Measurements from ENCODE around the gene TNP2.

The TNP2 gene

DNA sequence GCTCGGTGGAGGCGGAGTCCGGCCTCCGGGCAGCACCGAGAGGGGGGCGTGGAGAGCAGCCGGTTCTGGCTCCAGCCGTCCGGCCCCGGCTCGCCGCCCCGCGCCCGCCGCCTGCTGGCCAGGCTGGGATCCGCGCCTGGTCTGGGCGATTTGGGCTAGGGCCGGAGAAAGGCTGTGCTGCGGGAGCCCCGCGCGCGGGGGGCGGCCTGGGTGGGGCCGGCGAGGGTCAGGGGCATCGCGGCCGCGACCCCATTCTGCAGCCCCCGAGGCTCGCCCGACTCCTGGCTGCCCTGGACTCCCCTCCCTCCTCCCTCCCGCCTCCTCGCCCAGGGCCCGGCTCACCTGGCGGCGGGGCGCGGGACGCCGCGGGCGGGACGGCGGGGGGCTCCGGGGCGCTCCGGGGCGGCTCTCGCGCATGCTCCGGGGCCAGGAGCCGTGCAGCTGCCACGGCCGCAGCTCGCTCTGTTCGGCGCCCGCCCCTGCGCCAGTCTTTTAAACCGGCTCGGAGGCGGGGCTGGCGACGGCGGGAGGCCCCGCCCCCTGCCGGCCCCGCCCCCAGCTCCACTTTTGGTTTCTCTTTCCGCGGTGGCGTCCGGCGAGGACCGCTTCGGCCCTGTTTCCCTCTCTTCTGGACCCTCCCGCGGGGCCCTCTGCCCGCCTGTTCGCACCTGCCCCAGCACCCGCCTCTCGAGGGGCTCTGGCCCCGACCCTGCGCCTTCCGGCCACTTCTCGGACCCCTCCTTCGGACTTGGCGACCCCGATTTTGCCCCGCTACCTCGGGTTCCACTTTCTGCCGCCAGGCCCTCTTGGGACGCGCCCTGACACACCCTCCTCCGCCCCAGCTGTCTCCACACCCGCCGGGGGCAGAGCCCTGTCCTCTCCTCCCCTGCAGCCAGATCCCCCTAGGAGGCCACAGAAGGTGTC is 13.1 kb downstream of the TNP2 start, which contains the start of gene SOCS1:
Gene SOCS1 (minus strand): TSS at position 468 of the 924 bp plus-strand sequence. CDS start 726 bp downstream, outside the sequence.
- peak; percentile 87 to 96 (median 93) for DNase-seq

DNA sequence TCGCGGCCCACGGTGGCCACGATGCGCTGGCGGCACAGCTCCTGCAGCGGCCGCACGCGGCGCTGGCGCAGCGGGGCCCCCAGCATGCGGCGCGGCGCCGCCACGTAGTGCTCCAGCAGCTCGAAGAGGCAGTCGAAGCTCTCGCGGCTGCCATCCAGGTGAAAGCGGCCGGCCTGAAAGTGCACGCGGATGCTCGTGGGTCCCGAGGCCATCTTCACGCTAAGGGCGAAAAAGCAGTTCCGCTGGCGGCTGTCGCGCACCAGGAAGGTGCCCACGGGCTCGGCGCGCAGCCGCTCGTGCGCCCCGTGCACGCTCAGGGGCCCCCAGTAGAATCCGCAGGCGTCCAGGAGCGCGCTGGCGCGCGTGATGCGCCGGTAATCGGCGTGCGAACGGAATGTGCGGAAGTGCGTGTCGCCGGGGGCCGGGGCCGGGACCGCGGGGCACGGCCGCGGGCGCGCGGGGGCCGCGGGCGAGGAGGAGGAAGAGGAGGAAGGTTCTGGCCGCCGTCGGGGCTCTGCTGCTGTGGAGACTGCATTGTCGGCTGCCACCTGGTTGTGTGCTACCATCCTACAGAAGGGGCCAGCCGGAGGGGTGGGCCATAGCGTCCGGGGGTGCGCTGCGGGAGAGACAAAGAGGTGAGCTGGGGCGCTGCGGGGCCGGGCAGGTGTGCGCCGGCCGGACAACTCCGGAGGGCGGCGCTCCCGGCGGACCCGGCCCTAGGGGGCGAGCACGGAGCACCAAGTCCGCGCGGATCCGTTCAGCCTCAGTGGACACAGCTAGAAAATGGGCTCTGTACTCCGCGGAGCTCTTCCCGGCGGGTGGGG is 14.0 kb downstream of the TNP2 start:
- peak; percentile 28 to 69 (median 45) for DNase-seq

DNA sequence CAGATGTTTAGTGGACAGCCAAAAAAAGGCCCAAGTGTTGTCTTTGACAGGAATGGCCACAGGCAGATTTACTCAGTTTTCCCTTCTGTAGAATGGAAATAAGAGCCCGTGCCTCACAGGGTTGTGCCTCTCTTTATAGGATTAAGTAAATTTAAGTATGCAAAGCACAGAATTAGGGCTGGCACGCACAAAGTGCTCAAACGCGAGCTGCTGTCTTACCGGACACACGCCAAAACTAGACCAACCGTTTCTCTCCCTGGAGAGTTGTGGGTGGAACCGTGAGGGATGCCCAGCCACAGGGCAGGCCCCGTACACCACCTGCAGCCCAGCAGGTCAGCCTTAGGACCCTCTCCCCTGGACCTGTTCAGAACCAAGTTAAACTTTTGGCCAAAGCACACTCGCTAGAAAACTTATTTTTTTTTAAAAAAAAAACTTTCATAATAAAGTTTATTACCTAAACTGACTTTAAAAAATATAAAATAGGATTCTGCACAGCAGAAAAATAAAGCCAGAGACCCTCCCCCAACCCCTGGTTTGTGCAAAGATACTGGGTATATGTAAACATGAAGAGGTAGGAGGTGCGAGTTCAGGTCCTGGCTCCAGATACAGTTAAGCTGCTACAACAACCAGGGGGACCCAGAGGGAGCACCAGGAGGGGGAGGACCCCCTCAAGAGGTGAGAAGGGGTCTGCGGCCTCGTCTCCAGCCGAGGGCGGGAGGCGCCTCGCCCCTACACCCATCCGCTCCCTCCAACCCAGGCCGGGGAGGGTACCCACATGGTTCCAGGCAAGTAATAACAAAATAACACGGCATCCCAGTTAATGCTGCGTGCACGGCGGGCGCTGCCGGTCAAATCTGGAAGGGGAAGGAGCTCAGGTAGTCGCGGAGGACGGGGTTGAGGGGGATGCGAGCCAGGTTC is 14.9 kb downstream of the TNP2 start:
- DNase-seq = no peak

DNA sequence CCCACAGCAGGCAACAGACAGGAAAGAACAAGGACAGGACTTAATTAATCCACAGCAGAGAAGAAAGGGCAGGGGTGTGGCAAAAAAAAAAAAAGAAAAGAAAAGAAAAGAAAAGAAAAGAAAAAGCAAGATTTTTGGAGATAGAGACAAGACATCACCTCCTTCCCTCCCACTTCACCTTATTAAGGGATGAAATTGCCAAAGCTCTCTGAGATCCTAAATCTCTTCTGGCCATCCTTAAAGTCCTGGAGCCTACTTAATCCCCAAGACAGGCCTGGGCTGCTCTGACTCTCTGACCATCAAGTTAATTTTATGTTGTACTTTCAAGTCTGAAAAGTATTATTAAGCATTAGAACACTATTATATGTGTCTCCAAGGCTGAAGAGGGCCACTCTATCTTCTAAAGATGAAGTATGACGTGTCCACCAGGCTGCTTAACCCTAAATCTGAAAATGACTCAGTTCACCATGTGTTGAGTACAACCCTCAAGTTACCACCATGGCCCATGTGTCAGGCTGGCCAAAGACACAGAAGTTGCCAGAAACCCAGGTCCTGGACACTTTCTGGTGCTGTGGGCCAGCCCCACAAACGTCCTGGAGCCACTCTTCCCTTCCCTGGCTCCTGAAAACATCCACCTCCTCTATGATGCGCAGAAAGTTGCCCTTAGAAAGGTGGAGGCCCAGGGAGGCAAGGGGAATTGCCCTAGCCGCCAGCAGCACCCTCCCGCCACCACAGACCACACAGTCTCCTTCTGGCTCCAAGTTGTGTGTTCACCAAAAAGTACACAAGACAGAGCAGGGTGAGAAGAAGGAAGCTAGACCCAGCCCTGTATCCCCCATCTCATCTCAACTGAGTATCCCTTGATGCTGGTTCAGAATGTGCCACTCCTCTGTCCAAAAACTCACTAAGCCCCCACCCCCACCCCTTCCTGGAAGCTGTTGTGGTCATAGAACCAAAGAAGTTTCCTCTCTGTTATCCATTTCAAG is 15.8 kb downstream of the TNP2 start:
- DNase-seq = no peak

DNA sequence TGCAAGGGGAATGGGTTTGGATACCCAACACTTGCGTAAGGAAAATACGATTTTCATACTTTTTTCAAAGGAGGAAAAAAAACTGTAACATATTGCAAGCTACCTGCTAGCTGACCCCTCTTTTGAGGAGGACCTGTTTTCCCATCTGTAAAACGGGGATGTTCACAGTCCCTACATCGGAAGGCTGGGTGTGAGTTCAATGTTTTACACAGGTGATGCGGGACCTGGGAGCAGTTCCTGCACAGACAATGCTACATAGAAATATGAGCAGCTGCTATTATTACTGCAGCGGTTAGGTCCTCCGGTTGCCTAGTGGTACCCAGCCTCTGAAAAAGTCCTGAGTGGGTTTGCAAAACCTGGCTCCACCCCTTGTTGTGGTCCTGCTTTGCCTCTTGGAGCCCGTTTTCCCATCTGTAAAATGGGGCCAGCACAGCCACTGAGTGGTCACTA is 16.6 kb downstream of the TNP2 start:
- DNase-seq = no peak

DNA sequence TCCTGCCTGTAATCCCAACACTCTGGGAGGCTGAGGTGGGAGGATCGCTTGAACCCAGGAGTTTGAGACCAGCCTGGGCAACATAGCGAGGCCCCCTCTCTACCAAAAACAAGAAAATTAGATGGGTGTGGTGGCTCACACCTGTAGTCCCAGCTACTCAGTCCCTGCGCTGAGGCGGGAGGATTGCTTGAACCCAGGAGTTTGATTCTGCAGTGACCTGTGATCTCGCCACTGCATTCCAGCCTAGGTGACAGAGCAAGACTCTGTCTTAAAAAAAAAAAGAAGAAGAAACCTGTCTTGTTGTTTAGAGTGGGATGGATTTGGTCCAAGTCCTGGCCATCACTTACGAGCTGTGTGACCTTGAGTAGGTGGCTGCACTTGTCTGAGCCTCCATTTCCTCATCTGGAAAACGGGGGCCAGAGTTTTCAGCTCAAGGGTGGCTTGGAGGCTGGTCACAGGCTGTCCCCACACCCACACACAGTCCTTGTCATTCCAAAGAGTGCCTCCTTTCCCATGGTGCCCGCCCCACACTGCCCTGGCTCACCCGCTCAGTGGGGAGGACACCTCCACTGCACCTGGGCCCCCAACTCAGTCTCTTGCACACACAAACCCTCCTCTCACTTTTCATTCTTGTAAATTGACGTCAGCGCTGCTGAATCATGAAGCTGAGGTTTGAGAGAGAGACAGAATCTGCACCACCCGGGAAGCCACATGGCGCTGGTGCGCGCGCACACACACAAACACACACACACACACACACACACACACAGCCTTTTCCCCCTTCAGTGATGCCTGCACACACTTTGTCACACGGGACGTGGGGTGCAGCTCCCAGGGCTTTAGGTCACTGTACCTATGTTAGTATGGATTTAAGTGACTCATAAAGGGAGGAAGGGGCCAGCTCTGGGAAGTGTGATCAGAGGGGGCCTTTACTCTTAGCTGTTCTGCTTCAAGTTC is 17.3 kb downstream of the TNP2 start:
- peak in 2 of 4 experiments; percentile 39 to 44 for DNase-seq

DNA sequence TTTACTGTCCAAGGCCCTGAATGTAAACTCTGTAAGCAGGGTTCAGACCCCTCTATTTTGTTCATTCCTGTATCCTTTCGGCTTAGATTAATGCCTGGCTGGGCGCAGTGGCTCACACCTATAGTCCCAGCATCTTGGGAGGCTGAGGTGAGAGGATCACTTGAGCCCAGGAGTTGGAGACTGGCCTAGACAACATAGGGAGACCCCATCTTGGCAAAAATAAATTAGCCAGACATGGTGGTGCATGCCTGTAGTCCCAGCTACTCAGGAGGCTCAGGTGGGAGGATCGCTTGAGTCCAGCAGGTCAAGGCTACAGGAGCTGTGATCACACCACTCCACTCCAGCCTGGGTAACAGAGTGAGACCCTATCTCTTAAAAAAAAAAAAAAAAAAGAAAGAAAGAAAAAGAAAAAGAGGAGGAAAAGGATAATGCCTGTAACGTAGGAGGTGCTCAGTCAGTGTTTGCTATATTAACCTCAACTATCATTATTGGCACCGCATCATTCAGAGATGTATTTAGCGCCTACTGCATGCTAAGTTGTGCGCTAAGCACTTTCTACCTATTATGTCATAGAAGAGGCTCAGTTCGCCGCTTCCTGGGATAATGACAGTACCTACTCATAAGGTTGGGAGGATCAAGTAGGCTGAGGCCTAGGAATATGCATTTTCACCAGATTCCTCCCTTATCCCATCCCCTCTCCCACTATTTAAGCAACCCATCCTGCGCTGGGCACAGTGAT is 18.2 kb downstream of the TNP2 start:
- DNase-seq = no peak

DNA sequence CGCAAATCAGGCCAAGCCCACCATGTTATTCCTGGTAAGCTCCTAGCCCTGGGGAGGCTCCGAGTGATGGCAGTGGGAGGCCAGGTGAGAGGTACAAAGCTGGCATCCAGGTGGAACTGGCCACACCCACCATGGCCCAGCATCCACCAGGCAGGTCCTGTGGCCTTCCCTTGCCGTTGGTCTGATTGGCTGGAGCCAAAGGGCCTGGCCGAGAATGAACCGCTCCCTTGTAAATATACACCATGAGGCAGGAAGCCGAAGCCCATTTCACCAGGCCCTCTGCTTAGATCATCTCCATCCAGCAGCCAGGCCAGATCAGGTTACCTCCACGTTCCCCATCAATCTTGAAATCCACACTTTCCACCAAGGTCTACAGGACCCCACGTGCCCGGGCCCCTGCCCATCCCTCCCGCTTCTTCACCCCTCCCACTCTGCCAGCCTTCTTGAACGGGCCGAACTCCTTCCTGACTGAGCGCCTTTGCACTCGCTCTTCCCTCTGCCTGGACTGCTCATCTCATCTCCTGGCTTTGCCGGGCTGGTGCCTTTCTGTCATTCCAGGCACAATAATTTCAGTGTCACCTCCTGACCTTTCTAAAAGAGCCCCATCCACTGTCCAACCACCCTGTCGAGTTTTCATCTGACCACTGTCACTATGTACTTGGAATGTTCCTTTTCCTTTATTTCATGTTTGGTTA is 18.9 kb downstream of the TNP2 start:
- DNase-seq = no peak

DNA sequence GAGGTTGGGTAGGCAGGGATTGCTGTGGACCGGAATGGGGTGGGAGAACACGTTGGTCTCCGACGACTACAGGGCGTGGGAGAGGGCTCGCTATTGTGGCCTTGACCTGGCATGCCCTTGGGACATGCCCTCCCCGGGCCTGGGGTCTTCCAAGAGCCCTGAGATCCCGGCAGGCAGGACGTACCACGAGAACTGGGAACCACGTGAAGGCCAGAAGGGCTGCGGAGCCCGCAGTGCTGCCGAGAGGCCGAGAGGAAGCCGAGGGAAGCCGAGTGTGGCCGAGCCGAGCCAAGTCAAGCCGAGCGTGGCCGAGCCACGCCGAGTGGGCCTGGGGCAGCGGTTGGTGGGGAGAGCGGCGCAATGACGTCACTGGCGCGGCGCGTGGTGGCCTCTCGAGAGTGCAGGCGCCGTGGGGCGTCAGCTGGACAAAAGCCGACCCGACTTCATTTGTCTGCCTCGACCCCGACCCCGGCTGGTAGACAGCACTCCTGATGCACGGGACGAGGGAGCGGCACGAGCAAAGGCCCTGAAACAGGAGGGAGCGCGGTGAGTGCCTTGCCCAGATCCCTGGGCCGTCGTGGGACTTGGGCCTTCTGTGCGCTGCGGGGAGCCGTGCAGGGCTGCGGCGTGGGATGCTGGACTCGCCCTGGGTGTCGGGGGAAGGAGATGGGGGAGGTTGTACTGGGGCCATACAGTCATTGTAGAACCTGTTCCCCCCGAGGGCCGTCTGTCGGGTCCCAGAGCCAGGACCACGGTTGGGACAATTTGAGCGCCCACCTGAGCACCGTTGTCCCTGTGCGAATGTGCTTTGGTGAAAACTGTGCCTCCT is 19.7 kb downstream of the TNP2 start:
- no peak for DNase-seq

DNA sequence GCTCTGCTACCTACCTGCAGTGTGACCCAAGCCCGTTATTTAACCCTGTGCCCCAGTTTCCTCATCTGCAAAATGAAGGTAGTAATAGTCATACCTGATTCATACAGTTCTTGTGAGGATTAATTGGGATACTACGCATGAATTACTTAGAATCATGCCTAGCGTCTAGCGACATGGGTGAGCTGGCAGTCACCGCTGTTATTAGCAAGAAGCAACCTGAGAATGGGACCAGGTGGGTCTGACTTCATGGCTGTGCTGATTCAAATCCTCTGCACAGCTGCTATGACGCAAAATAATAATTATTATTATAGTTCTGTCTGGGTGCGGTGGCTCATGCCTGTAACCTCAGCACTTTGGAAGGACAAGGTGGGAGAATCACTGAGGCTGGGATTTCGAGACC is 21.0 kb downstream of the TNP2 start:
- no peak for DNase-seq

DNA sequence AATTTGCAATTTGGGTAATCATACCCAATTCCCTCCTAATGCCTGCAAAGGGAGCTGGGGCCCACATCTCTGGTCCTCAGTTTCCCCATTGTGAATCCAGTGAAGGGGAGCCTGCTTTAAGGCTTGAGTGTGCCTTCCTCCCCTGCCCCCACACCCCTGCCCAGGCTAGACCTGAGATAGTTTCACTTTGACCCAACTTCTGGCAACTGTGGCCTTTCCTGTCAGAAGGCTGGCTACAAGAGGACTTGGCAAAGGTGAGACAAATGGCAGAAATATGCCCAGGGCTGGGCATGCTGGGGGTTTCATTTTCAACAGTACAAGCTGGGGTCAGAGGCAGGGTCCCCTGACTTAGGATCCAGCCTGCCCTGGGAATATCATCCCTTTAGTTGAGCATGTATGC is 23.1 kb downstream of the TNP2 start:
- no peak for DNase-seq

DNA sequence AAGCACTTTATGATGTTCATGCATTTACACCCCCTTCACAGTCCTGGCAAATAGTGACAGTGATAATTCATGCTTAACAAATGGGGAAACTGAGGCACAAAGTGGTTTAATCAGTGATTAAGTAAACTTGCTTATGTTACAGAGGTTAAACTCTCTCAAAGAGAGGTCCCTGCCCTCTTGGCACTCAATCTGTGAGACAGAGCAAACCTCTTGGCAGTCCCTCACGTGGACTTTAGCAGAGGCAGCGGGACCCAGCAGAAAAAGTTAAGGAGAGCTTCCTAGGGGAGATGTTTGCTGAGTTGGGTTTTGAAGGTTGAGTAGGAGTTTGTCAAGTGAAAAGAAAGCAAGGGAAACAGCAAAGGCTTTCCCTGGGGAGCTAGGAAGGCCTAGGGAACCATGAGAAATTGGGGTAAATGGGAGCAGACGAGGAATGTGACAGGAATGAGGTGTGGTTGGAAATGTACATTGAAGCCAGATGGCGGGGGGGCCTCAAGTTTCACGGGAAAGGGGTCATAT is 23.8 kb downstream of the TNP2 start:
- DNase-seq = no peak

DNA sequence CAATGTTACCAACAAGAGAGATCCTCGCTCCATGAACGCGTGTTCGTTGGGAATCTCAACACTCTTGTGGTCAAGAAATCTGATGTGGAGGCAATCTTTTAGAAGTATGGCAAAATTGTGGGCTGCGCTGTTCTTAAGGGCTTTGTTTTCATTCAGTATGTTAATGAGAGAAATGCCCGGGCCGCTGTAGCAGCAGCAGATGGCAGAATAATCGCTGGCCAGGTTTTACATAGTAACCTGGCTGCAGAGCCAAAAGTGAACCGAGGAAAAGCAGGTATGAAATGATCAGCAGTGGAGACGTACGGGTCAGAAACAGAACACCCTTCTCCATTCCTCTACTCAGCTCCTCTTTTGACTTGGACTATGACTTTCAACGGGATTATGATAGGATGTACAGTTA is 26.5 kb downstream of the TNP2 start:
- no peak for DNase-seq

DNA sequence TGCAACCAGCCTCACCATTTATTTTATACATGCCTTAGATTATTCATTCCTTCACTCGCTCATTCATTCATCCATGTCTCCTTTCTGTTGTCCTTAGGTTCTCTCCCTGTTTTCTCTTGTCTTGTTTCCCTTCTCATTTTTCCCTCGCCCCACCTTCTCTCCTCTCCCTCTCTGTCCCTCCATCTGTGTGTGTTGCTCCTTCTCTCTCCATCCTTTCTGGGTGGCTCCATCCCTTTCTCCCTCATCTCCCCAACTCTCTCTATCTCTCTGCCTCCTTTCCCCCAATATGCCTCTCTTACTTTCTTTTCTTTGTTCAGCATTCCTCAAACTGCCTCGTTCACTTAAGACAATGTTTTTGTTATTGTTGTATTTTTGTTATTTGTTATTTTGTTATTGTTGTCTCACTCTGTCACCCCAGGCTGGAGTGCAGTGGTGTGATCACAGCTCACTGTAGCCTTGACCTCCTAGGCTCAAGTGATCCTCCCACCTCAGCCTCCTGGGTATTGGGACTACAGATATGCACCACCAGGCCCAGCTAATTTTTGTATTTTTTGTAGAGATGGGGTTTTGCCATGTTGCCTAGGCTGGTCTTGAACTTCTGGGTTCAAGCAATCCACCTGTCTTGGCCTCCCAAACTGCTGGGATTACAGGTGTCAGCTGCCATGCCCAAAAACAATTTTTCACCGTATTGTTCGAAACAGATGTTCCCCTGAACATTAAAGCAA is 27.5 kb downstream of the TNP2 start:
- no peak for DNase-seq

DNA sequence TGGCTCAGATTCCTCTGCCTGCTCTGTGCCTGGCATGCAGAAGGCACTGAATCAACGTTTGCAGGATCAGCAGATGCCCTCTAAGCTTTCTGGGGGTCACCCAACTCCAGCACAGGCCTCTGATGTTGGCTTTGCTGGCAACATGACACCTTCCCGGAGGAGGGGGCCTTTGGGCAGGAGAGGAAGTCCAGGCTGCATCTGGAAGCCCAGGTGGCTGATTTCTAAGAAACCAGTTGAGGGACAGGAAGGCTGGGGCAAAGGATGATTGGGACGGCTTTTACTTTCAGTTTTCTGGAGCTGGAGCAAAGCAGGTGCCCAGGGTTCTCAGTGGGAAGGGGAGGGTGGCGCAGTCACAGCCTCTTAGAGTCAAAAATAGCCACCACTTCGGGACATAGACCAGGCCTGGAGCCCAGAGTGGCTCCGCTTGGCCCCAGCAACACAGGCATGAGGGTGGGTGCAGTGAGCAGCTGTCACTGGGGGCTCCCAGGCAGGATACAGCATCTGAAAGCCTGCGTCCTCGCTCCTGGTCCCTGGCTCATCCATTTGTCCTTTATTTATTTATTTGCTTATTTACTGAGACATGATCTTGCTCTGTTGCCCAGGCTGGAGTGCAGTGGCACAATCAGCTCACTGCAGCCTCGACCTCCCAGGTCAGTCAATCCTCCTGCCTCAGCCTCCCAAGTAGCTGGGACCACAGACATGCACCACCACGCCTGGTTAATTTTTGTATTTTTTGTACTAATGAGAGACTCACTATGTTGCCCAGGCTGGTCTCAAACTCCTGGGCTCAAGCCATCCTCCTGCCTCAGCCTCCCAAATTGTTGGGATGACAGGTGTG is 28.3 kb downstream of the TNP2 start:
- DNase-seq = no peak

Measured in suppressor macrophage (primary cell).